H1 (cell line): ENCODE measurements around the gene CDH1. TPM values are rescaled to one million over a fixed set of nuclear protein-coding genes. Genes with fewer than 3 reads are reported as not detected.

Experiments
- CTCF ChIA-PET: fragments of 300-600 bp; sonication (Branson Sonifier 250); formaldehyde crosslinking; loops from one replicate; lab custom pipeline; 2021; ENCODE audit not compliant: partially characterized antibody; lab: Charles Lee
- POLR2A ChIA-PET: fragments of 300-600 bp; sonication (Branson Sonifier 250); formaldehyde crosslinking; loops from one replicate; lab custom pipeline; 2021; ENCODE audit warnings: inconsistent platforms; ENCODE audit not compliant: partially characterized antibody; lab: Charles Lee
- DNase-seq, 2 experiments: peaks; one replicate each; pipeline versions ENCODE4 v3.0.0 to v3.0.0-alpha.2; 2010 to 2022; ENCODE audit warnings: low spot score in 2 of 2, low read depth in 1 of 2, mixed read lengths in 1 of 2
- FAIRE-seq: peaks from 2 replicates; lab custom pipeline; 2011; peaks lifted over from hg19 to GRCh38; lab: Jason Lieb, UNC
- H2AFZ ChIP-seq: 2 replicates; pipeline ENCODE4 v1.8.1; 2012; ENCODE audit warnings: low read length, inconsistent platforms
- H2AK5ac ChIP-seq: 2 replicates; pipeline ENCODE4 v1.6.1; 2013; ENCODE audit warnings: low read depth, low read length
- H2BK120ac ChIP-seq: replicated peaks from 2 replicates; pipeline ENCODE3; 2013; ENCODE audit warnings: low read depth, low read length, inconsistent platforms
- H2BK12ac ChIP-seq: 2 replicates; pipeline ENCODE4 v1.6.1; 2013; ENCODE audit warnings: low read depth, low read length
- H2BK15ac ChIP-seq: 2 replicates; pipeline ENCODE4 v1.6.1; 2013; ENCODE audit warnings: low read length
- H2BK20ac ChIP-seq: 2 replicates; pipeline ENCODE4 v1.6.1; 2013; ENCODE audit warnings: low read length
- H2BK5ac ChIP-seq: 2 replicates; pipeline ENCODE4 v1.6.1; 2013; ENCODE audit warnings: low read depth, low read length
- H3K14ac ChIP-seq: 2 replicates; pipeline ENCODE4 v1.6.1; 2013; ENCODE audit warnings: inconsistent platforms; ENCODE audit not compliant: insufficient read length
- H3K18ac ChIP-seq: 2 replicates; pipeline ENCODE4 v1.6.1; 2013; ENCODE audit warnings: low read length; ENCODE audit errors: extremely low read depth
- H3K23ac ChIP-seq: 2 replicates; pipeline ENCODE4 v1.6.1; 2013; ENCODE audit warnings: inconsistent platforms; ENCODE audit not compliant: insufficient read length
- H3K23me2 ChIP-seq: 2 replicates; pipeline ENCODE4 v1.6.1; 2013; ENCODE audit warnings: low read depth, low read length
- H3K27ac ChIP-seq: 2 replicates; pipeline ENCODE4 v1.6.1; 2011; ENCODE audit warnings: low read depth, low read length, inconsistent platforms
- H3K27me3 ChIP-seq, 4 experiments: replicated peaks in 1 of 4; 1 replicate in 1 of 4; 2 replicates in 3 of 4; pipeline versions ENCODE4 v1.6.1 to v1.8.1; 2011 to 2013; ENCODE audit warnings: low read length in 3 of 4, mild to moderate bottlenecking in 3 of 4, inconsistent platforms in 2 of 4, mixed read lengths in 2 of 4, moderate library complexity in 1 of 4; ENCODE audit not compliant: control insufficient read depth in 3 of 4, insufficient read depth in 3 of 4; ENCODE audit errors: extremely low read depth in 1 of 4
- H3K36me3 ChIP-seq, 4 experiments: 2 replicates each; pipeline versions ENCODE4 v1.6.1 to v1.8.1; 2011 to 2013; ENCODE audit warnings: mild to moderate bottlenecking in 4 of 4, low read length in 3 of 4, moderate library complexity in 2 of 4, control low read depth in 1 of 4, inconsistent platforms in 1 of 4; ENCODE audit not compliant: insufficient read depth in 4 of 4, control insufficient read depth in 2 of 4
- H3K4ac ChIP-seq: replicated peaks from 2 replicates; pipeline ENCODE3; 2013; ENCODE audit warnings: low read length, low read depth, mixed read lengths, inconsistent platforms; ENCODE audit not compliant: insufficient read length
- H3K4me1 ChIP-seq, 4 experiments: replicated peaks in 1 of 4; 1 replicate in 1 of 4; 2 replicates in 3 of 4; pipeline versions ENCODE4 v1.6.1 to v1.8.1; 2011 to 2013; ENCODE audit warnings: low read length in 3 of 4, inconsistent platforms in 2 of 4, mixed read lengths in 1 of 4; ENCODE audit not compliant: insufficient read depth in 4 of 4, control insufficient read depth in 3 of 4
- H3K4me2 ChIP-seq, 2 experiments: 2 replicates each; pipeline versions ENCODE4 v1.6.1 to v1.8.1; 2011 to 2013; ENCODE audit warnings: low read depth in 2 of 2, low read length in 2 of 2, control low read depth in 1 of 2, inconsistent platforms in 1 of 2, mild to moderate bottlenecking in 1 of 2; ENCODE audit not compliant: insufficient read depth in 1 of 2
- H3K4me3 ChIP-seq, 4 experiments: fragments of 200-600, 300-600 bp in 1 of 4; sonication (generic), shearing (Covaris generic), sonication (Bioruptor Twin) in 1 of 4; 2 replicates each; pipeline versions ENCODE4 v1.5.1 to v1.8.1; 2011 to 2016; ENCODE audit warnings: low read length in 4 of 4, low read depth in 3 of 4, control low read depth in 2 of 4, inconsistent platforms in 2 of 4, mild to moderate bottlenecking in 2 of 4, mixed read lengths in 1 of 4, moderate library complexity in 1 of 4; ENCODE audit not compliant: insufficient read depth in 2 of 4; ENCODE audit errors: extremely low read depth in 1 of 4
- H3K56ac ChIP-seq: replicated peaks from 2 replicates; pipeline ENCODE3; 2013; ENCODE audit warnings: low read depth, mild to moderate bottlenecking, mixed read lengths, low read length, inconsistent platforms; ENCODE audit not compliant: insufficient read length
- H3K79me1 ChIP-seq: 2 replicates; pipeline ENCODE4 v1.6.1; 2013; ENCODE audit warnings: low read depth, low read length, control low read depth
- H3K79me2 ChIP-seq, 2 experiments: 2 replicates each; pipeline versions ENCODE4 v1.6.1 to v1.8.1; 2012 to 2013; ENCODE audit warnings: low read length in 2 of 2, mild to moderate bottlenecking in 2 of 2, inconsistent platforms in 1 of 2; ENCODE audit not compliant: insufficient read depth in 2 of 2, control insufficient read depth in 1 of 2
- H3K9ac ChIP-seq, 4 experiments: replicated peaks in 1 of 4; 1 replicate in 1 of 4; 2 replicates in 3 of 4; pipeline versions ENCODE4 v1.6.1 to v1.8.1; 2011 to 2013; ENCODE audit warnings: low read depth in 3 of 4, low read length in 3 of 4, control low read depth in 2 of 4, mild to moderate bottlenecking in 2 of 4, moderate library complexity in 2 of 4, inconsistent platforms in 1 of 4; ENCODE audit errors: extremely low read depth in 1 of 4
- H3K9me3 ChIP-seq, 2 experiments: 2 replicates each; pipeline versions ENCODE4 v1.6.1 to v1.8.1; 2012 to 2013; ENCODE audit warnings: mild to moderate bottlenecking in 2 of 2, moderate library complexity in 2 of 2, control low read depth in 1 of 2, inconsistent platforms in 1 of 2, low read depth in 1 of 2, low read length in 1 of 2, mixed read lengths in 1 of 2; ENCODE audit not compliant: insufficient read depth in 2 of 2
- H4K20me1 ChIP-seq, 2 experiments: replicated peaks in 1 of 2; 2 replicates each; pipeline versions ENCODE3 to v1.8.1; 2011 to 2013; ENCODE audit warnings: inconsistent platforms in 2 of 2, low read length in 2 of 2, mild to moderate bottlenecking in 1 of 2; ENCODE audit not compliant: insufficient read depth in 2 of 2, control insufficient read depth in 1 of 2
- H4K5ac ChIP-seq: 2 replicates; pipeline ENCODE4 v1.6.1; 2013; ENCODE audit warnings: low read length, low read depth, mixed read lengths, inconsistent platforms; ENCODE audit not compliant: insufficient read length
- H4K8ac ChIP-seq: 2 replicates; pipeline ENCODE4 v1.8.0; 2013; ENCODE audit warnings: mild to moderate bottlenecking, moderate library complexity, low read length, inconsistent platforms; ENCODE audit not compliant: insufficient read depth; ENCODE audit errors: extremely low read depth
- H4K91ac ChIP-seq: replicated peaks from 2 replicates; pipeline ENCODE3; 2013; ENCODE audit warnings: low read length, mixed read lengths, inconsistent platforms; ENCODE audit not compliant: insufficient read length
- SIRT6 ChIP-seq: IDR thresholded peaks from one replicate; pipeline ENCODE4 v1.7.1; 2012; ENCODE audit warnings: low read length, inconsistent platforms
- SIX5 ChIP-seq: IDR thresholded peaks from 2 replicates; pipeline ENCODE4 v1.6.1; 2011; ENCODE audit warnings: mild to moderate bottlenecking, low read depth, low read length
- WGBS, 2 experiments: shearing (Covaris generic) in 1 of 2; methylation state at CpG; one replicate each; pipeline versions ENCODE4 v1.1.6 to v1.1.7; 2013 to 2015; ENCODE audit warnings: low lambda C conversion rate in 2 of 2, mixed read lengths in 2 of 2, inconsistent platforms in 1 of 2, low coverage in 1 of 2, missing lambda C conversion rate in 1 of 2; ENCODE audit not compliant: insufficient replicate concordance in 2 of 2, insufficient coverage in 1 of 2, insufficient read length in 1 of 2; ENCODE audit errors: extremely low coverage in 1 of 2, missing lambda C conversion rate in 1 of 2; 5-methylcytosine and 5-hydroxymethylcytosine counted together
- polyA plus RNA-seq, 7 experiments: library from polyadenylated mRNA; depleted of rRNA in 3 of 7; stranded (reverse) in 5 of 7; unstranded in 2 of 7; fragments of >200 nt in 5 of 7; fragments of 200-250 nt in 2 of 7; gene quantifications; 1 replicate in 5 of 7; 2 replicates in 1 of 7; 4 replicates in 1 of 7; pipeline versions ENCODE4 v1.2.1 to v1.2.3, GENCODE V29; 2011 to 2013; ENCODE audit warnings: missing spikeins in 2 of 7, mixed read lengths in 2 of 7
- total RNA-seq: library from RNA; stranded (reverse); fragmentation: NEBNext Ultra II Directional; extraction: Animal tissue kit (Norgen Biotek cat#: 25700); gene quantifications from 2 replicates; pipeline ENCODE4 v1.2.1, GENCODE V29; 2021
- TF ChIP-seq, protein P1 (sequence below), 3 experiments: IDR thresholded peaks; 1 replicate in 2 of 3; 2 replicates in 1 of 3; pipeline versions ENCODE4 v1.5.1 to v1.6.1; 2011; ENCODE audit warnings: low read length in 3 of 3, mild to moderate bottlenecking in 3 of 3, inconsistent platforms in 2 of 3, low read depth in 1 of 3, moderate library complexity in 1 of 3; ENCODE audit not compliant: insufficient read depth in 1 of 3; ENCODE audit errors: control extremely low read depth in 1 of 3

Gene CDH1
- total and polyA plus RNA-seq, 2 of the 8 experiments (the other 6 are each of a cell fraction or from before 2014, with no cell fraction given): 133 to 265 TPM

DNA sequence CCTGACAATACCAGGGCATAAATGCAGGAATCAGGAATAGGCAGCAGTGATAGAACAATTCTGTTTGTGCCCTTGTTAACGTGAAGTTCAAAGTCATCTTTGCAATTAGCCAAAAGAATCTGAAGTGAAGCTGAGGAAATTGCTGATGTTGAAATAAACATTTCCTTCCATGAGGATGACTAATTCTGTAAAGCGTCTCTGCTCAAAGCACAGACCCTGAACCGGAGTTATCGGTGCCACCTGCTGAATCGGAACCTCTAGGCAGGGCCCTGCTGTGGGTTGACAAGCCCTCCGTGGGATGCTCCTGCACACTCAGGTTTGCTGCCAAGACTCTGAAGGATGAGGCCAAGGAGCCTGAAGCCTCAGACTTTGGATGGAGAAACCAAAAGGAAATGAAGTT, 37.0 kb upstream of the CDH1 start:
- ChIA-PET POLR2A (interaction anchor here (1.1 to 1.2 kb wide), 2 partner anchors 33 to 170 kb away, joined by 3 to 4 read pairs; no protein-coding TSS in a partner anchor), CTCF (interaction anchor here (1.1 to 4.8 kb wide), 5 partner anchors 24 to 147 kb away, joined by 4 to 20 read pairs (median 4); no protein-coding TSS in a partner anchor)
- Histone ChIP-seq H2BK20ac (no peak overlapping the region), H3K79me1 (no peaks in the 10 kb centered on the region; the same call in 1 of the 2 replicates), H3K9me3 (no peaks in the 10 kb centered on the region), H3K9ac (no peak overlapping the region), H2AFZ (no peak overlapping the region), H3K79me2 (no peaks in the 10 kb centered on the region), H3K23ac (no peak overlapping the region), H3K4me3 (no peak overlapping the region), H2BK120ac (no peak overlapping the region), H4K5ac (no peak overlapping the region), H3K4me1 (no peaks in the 10 kb centered on the region), H2BK15ac (no peak overlapping the region), H3K36me3 (peaks cover 6 to 40% (median 29%) of the 10 kb centered on the region in 4 experiments; a peak in 7 of 8 replicates), H3K27me3 (no peaks in the 10 kb centered on the region), H4K8ac (no peak overlapping the region), H4K20me1 (no peaks in the 10 kb centered on the region), H3K14ac (no peak overlapping the region), H4K91ac (no peak overlapping the region), H3K4me2 (no peak overlapping the region), H3K27ac (no peak overlapping the region), H3K23me2 (no peaks in the 10 kb centered on the region), H3K4ac (no peak overlapping the region), H2BK5ac (no peak overlapping the region), H2AK5ac (no peak overlapping the region), H3K18ac (no peak overlapping the region), H3K56ac (no peak overlapping the region), H2BK12ac (no peak overlapping the region)
- FAIRE-seq: no peak
- TF ChIP-seq, protein P1, sequence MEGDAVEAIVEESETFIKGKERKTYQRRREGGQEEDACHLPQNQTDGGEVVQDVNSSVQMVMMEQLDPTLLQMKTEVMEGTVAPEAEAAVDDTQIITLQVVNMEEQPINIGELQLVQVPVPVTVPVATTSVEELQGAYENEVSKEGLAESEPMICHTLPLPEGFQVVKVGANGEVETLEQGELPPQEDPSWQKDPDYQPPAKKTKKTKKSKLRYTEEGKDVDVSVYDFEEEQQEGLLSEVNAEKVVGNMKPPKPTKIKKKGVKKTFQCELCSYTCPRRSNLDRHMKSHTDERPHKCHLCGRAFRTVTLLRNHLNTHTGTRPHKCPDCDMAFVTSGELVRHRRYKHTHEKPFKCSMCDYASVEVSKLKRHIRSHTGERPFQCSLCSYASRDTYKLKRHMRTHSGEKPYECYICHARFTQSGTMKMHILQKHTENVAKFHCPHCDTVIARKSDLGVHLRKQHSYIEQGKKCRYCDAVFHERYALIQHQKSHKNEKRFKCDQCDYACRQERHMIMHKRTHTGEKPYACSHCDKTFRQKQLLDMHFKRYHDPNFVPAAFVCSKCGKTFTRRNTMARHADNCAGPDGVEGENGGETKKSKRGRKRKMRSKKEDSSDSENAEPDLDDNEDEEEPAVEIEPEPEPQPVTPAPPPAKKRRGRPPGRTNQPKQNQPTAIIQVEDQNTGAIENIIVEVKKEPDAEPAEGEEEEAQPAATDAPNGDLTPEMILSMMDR (IDR thresholded peaks at IDR 0.05; ENCODE audit: control extremely low read depth in 1 of 3, insufficient read depth in 1 of 3, low read depth in 1 of 3, low read length in 3 of 3): no peak
- TF ChIP-seq SIRT6 (no peak), SIX5 (no peak)
- DNase-seq: no peak
- 91% methylated on average over 6 of the region's 6 CpGs; no CpG with 5 or more reads in 1 of the 2 experiments for WGBS, 2 experiments
